AG10803 (cell line): ENCODE measurements around the gene PNMA8C.

Experiments
- DNase-seq: peaks from one replicate; pipeline ENCODE4 v3.0.0; 2010; ENCODE audit warnings: low read depth
- H3K4me3 ChIP-seq: 2 replicates; pipeline ENCODE4 v1.5.1; 2011; ENCODE audit warnings: mild to moderate bottlenecking, low read length, control low read depth
- CTCF ChIP-seq: conservative IDR thresholded peaks from 2 replicates; pipeline ENCODE4 v1.5.1; 2011; ENCODE audit warnings: mild to moderate bottlenecking, low read length, control low read depth, inconsistent platforms

The PNMA8C gene

GRCh38 chr19:46470376-46470775 lies 41.6 kb upstream of the PNMA8C start:
- H3K4me3 ChIP-seq = no peak overlapping the region
- TF ChIP-seq CTCF = no peak
- no peak for DNase-seq

- no peak for DNase-seq
- no peak for TF ChIP-seq CTCF
- no peak overlapping the region for H3K4me3 ChIP-seq
Observed at GRCh38 chr19:46469541-46470185, 40.9 kb upstream of the PNMA8C start.

GRCh38 chr19:46466536-46467196 lies 37.9 kb upstream of the PNMA8C start:
- H3K4me3 ChIP-seq = no peak overlapping the region
- no peak for TF ChIP-seq CTCF
- peak; percentile 82 for DNase-seq

- no peak for DNase-seq
- H3K4me3 ChIP-seq = no peak overlapping the region
- TF ChIP-seq CTCF = no peak
Observed at GRCh38 chr19:46463516-46463915, 34.8 kb upstream of the PNMA8C start.

GRCh38 chr19:46461537-46461936 lies 32.8 kb upstream of the PNMA8C start:
- DNase-seq = peak; percentile 32
- H3K4me3 ChIP-seq = no peak overlapping the region
- no peak for TF ChIP-seq CTCF

GRCh38 chr19:46460981-46461380 lies 32.2 kb upstream of the PNMA8C start:
- no peak for TF ChIP-seq CTCF

GRCh38 chr19:46460055-46460454 lies 31.3 kb upstream of the PNMA8C start:
- no peak overlapping the region for H3K4me3 ChIP-seq
- TF ChIP-seq CTCF = no peak
- no peak for DNase-seq

More at GRCh38 chr19:46460981-46461380, 32.2 kb upstream of the PNMA8C start:
- no peak for DNase-seq
- no peak overlapping the region for H3K4me3 ChIP-seq
